GM18868 (cell line): ENCODE results near the gene RBMS1.
"Not testable (repeated sequence)": the region's sequence is repeated elsewhere in the genome, so short reads cannot be mapped to it uniquely, and the experiment has no call there.

Experiments used
- ATAC-seq: cut with Tn5 transposase; IDR thresholded peaks from one replicate; pipeline ENCODE4 v1.9.1; 2021; ENCODE audit warnings: mild to moderate bottlenecking, moderate library complexity; ENCODE audit not compliant: unreplicated experiment

RBMS1 gene

DNA sequence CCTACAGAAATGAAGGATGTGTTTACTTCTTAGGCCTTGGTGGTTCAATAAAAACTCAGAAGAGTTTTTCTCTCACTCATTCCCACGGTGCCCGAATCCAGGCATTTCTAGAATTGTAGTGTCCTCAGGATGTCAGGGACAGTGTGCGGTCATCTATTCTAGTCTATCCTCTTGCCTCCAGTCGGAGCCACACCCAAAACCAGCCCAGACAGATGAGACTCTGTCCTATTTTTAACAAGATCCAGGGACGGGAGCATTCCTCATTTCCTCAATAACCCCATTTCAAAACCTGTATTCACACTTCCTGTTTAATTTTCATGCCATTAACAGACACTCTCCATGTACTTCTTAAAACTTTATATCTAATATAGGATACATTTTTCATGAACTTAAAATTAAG lies 11.6 kb upstream of the RBMS1 start:
- ATAC-seq = no peak

DNA sequence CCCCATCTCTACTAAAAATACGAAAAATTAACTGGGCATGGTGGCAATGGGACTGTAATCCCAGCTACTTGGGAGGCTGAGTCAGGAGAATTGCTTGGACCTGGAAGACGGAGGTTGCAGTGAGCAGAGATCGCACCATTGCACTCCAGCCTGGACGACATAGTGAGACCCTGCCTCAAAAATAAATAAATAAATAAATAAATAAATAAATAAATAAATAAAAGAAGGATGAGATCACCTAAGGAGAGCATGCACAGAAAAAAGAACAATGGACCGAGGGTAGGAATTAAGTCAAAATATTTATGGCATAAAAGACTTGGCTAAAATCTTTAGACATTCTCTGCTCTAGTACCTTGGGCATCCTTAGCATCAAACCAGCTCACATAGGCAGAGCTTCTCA lies 8.9 kb upstream of the RBMS1 start:
- ATAC-seq = no peak

DNA sequence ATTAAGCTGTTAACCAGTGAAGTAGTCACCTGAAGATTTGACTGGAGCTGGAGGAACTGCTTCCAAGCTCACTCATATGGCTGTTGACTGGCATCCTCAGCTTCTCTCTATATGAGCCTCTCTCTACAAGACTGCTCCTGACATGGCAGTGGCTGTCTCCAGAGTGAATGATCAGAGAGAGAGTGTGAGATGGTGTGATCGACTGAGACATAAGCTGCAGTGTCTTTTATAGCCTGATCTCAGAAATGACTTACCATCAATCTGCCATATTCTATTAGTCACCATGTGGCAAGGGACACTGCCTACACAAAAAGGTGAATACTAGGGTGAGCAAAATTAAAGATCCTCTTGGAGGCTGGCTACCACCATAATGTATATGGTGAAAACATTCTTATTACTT lies 7.8 kb upstream of the RBMS1 start:
- no peak for ATAC-seq

DNA sequence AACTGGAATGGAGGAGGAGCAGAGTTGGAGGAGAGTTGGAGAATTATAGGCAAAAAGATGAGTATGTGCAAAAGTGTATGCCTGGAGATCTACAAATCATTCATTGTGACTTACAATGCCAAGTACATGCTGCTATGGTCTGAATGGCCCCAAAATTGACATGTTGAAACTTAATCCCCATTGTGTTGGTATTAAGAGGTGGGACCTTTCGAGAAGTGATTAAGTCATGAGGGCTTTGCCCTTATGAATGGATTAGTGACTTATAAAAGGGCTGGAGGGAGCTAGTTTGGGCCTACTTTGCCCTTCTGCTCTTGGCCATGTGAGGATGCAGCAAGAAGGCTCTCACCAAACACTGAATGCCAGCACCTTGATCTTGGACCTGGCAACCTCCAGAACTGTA lies 6.3 kb upstream of the RBMS1 start:
- ATAC-seq = no peak

DNA sequence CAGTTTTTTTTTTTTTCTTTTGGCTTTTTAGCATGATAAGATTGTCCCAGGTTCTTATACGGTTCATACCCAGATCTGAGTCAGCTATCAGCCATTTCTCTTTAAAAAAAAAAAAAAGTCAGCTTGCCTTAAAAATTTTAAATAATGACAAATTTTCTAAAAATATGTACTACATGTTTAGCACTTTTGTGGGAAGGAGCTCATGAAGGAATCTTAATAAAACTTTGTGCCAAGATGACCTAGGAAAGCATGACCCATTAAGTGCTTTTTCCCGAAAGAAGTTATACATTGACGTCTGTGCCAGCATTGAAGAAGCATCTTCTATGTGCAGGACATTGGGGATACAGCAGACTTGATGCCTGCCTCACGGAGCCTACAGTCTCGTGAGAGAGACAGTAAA lies 4.5 kb upstream of the RBMS1 start:
- no peak for ATAC-seq

DNA sequence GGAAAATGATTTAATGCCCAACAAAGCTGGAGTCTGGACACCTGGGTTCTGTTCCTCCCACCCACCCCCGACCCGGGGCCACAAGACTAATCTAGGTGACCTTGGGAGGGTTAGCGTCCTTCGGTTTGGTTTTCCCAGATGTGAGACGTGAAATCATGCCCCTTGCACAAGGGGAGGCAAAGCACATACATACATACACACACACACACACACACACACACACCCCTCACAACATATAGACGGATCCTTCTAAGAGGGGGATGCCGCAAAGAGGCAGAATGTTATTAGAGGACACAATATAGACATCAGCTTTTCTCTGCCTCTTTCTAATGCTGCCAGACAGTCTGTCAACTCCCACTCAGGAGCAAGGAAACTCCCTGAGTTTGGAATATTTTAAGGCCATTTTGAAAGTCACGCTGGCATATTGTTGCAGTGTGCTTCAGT lies 616 bp upstream of the RBMS1 start:
- ATAC-seq = no peak

DNA sequence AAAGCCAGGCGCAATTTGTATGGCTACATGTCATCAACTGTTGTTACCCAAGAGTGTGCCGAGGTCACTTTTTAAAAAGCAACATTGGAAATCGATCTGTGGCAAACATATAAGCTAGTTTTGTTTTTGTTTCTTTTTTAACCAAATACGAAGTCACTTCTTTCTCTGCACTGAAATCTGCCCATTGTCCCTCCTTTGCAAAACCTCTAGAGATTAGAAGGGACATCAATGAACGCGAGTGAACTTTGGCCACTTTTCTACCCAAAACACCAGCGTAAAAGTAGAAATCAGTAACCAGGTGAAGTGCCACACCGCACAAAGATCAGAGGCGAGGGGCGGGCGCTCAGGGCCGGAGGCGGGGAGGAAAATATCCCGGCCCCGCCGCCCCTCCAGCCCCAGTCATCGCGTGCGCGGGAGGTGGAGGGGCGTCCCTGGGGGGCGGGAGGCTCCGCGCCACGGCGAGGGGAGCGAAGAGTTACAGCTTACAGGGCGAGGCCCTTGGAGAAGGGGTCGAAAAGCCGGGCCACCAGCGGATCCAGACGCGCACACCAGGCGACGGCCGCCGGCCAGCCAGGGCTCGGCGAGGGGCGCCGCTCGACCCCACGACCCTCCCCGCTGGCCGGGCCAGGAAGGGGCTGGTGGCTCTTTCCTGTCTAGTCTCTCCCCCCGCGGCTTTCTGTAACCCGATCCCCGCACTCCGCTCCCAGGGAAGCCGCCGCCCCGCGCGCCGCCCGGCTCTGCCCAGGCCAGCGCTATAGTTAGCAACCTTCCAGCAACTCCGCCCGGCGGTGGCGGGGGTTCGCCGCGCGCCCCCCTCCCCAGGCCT lies 993 bp downstream of the RBMS1 start:
- ATAC-seq = no peak

DNA sequence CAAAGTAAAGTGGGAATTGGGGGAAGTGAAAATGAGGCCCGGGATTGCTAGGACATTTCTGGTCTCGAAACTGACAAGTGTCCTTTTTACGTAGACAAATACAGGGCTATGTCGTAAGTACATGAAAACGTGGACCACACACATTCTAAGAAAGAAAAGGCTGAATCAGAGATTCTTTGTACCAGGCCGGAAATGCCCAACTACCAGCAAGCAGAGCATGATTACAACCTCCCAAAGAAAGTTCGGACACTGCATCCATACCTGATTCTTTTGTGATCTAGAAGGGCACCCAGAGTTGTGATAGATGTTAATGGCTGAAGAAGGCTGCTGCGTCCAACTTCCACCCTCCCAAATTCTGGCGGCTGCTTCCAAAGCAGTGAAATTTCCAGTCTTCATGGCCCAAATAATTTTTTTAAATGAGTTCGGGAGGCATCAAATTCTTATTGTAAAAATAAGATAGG lies 1.7 kb downstream of the RBMS1 start:
- no peak for ATAC-seq

DNA sequence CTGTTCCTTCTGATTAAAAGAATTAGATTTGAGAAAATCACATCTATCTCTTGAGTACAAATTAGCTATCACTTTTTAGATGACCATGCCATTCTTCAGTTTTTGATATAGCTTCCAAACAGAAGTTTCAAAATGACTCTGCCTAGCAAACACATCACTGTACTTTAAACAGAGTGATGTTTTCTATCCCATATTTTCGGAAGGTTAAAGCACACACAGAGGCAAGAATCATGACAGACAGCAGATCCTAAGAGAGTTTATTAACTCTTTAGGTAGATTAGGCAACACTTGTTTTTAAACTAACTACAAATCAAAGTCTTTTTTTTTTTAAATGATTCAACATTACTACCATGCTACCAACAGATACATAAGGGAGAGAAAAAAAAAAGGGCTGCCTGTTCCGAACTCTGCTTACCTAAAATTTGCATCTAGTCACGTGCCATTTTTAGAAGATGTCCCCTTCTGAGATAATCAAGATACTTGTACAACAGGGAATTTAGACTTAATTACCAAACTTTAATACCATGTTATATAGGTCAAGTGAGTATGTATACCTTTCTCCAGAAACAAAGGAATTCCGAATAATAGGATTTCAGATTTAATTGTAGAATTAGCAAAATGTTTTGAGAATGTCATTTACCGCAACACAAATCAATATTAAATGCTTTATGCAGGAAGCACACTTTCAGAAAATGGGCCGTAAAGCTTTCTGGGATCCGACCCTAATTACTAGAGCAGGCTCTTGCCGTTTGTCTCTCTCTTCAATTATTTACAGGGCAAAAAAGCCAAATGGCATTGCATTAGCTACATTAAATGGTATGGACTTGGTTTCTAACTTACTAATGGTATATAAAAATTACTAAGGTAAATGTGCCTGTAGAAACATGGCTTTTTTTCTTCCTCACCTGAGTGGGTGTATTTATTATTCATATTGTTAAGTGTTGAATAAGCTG lies 2.6 kb downstream of the RBMS1 start:
- ATAC-seq = no peak

DNA sequence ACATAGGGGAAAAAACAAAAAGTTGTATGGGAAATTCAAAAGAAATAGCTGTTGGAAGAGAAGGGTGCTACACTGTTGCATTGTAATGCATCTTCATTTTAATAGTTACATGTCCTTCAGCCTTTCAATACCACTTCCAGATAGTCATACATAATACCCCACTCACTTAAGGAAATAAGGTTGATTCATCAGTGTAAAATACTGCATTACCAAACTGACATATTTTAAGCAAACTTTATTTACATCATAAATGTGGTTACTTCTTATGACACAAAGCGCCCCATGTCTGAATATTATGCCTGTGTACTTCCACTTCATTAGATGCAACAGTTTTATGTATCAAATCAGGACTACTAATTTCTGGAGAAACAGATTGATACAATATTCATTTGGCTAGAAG lies 4.5 kb downstream of the RBMS1 start:
- no peak for ATAC-seq

DNA sequence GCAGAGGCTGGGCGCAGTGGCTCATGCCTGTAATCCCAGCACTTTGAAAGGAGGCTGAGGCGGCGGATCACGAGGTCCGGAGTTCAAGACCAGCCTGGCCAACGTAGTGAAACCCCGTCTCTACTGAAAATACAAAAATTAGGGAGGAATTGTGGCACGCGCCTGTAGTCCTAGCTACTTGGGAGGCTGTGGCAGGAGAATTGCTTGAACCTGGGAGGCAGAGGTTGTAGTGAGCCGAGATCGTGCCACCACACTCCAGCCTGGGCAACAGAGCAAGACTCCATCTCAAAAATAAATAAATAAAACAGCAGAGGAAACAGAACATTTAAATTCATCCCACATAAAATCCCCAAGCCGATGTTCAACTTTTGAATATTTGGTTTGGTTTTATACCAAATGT lies 5.3 kb downstream of the RBMS1 start:
- not testable (repeated sequence) for ATAC-seq

DNA sequence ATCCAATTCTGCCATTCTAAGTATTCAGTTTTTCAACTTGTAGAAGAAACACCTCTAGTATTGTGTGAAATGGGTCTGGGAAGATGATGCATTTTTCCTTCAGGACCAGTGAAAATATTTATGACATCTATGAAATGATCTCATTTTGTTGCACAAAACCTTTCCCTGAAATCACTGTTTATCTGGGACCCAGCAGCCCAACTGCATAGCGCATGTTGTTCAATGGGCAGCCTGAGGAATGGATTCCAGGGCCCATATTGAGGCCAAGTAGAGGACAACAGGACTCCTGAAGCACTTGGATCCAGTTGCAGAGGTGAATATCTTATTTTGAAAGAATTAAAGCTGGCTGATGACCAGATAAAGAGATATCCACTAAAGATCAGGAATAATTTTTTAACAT lies 7.3 kb downstream of the RBMS1 start:
- no peak for ATAC-seq

DNA sequence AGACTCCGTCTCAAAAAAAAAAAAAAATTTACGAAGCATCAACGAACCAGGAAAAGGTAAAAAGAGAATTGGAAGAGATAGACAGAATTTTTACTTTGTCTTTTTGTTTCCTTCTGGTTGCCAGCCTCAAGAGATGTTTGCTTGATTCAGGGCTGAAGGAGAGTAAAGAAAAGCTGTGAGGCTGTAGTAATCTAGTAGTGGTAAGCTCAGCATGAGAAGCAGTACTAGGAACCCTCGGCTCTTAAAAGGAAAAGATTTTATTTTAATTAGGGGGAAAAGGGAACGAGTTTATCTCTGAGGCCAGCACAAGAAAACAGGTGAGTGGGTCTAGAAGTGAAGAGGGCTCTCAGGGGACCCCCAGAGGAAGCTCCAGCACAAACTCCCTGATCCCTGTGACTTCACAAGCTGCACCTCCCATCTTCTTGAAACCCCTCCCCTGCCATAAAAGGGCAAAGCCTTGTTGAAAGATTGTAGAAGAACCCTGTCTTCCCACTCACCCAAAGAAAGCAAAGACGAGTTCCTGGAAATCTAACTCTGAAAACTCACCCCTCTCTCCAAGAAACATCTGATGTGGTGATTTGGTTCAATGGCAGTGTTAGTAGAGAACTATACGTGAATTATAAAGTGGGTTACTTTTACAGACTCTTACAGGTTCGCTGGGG lies 8.6 kb downstream of the RBMS1 start:
- ATAC-seq = no peak

DNA sequence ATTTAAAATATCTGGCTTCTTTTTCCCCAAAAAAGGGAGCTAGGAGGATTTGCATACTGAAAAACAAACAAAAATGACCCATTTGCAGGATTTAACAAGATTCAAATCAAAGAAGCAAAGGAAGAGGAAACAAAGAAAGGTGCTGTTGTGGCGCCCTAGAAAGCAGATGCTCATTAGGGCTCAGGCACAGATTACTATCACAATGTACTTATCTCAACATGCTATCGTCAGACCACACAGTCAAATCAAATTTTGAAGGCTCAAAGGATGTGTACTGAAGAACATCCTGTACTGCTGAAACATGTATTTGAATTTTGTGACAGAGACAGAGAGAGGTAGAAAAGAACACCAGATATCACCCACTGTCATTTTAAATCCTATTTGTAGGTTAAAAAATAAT lies 10.9 kb downstream of the RBMS1 start:
- ATAC-seq = no peak

DNA sequence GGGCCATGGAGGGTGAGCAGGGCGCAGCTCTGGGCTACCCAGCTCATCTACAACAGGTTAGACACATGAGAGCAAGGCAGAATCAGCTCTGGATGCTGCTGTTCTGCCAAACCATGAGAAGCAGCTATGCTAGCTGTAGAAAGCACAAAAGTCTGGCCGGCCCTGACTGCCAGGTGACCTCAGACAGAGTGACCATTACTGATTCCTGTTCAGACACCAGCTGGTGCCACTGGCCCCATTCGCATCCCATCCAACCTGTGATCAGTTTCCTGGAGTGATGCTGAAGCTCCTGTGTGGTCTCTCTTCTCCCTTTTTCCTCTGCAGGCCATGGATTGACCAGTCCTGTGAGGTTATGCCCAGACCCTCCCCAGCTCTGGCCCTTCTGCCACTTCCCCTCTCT lies 14.3 kb downstream of the RBMS1 start:
- no peak for ATAC-seq

DNA sequence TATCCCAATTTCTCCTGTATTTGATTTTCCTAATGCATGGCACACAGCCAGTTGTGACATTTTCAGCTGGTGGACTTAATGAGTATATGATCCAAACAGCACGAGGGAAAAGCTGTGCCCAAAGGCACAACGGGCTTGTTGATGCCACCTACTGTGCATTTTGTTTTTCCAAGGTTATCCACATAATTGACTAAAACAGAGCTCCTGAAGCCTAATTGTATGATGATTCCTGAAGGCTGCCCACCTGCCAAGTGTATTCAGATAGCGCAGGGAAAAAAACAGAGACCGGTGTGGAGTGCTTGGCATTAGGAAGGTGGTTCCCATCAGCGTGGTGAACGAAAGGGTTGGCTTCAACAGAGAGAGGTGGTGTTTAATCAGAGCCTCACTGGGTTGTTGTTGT lies 14.9 kb downstream of the RBMS1 start:
- no peak for ATAC-seq

DNA sequence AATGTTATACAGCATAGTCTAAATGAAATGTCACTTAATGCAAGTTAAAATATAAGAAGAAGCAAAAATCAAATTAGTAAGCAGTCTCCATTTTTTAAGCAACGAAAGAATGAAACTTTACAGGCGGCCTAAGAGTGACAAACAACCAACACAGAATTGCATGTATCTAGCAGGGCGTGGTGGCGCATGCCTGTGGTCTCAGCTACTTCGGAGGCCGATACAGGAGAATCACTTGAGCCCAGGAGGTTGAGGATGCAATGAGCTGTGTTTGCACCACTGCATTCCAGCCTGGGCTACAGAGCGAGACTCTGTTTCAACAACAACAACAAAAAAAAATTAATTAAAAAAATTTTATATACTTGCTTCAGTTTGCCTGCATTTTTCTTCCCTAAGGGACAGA lies 16.6 kb downstream of the RBMS1 start:
- no peak for ATAC-seq

DNA sequence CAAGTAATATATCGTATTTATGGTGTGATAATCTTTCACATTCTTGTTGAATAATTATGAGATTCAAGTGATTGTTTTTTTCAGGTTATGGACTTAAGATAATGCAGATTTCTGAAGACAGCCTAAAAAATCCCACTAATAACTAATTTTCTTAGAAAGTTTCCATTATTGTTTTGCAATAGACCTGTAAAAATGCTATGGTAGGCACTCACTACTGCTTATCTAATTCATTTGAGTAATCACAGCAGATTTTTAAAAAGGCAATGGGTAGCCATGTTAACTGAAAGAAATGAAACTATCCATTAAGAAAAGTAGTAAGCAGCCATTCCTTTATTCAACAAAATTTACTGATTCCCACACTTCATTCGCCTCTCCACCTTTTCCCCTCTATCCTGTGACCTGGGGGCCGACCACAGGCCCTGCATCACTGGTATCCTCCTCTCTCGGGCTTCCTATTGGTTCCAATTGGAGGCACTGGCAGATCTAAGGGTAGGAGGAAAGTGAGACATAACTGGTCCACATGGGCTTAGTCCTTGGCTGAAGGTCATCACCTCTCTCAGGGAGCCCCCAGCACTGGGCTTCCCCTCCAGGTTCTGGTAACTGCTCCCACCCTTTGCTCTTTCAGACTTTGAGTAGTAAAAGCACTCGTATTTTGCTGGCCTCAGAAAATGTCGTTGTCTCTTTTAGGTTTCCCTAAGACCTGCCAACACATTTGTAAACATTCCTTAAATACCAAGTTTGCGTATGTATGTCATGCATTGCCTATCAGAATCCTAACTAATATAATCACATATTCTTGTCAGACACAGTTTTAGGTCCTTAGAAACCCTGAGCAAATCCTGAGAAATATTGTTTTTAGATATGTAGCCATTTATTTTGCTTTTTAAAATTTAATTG lies 18.5 kb downstream of the RBMS1 start:
- ATAC-seq = no peak

DNA sequence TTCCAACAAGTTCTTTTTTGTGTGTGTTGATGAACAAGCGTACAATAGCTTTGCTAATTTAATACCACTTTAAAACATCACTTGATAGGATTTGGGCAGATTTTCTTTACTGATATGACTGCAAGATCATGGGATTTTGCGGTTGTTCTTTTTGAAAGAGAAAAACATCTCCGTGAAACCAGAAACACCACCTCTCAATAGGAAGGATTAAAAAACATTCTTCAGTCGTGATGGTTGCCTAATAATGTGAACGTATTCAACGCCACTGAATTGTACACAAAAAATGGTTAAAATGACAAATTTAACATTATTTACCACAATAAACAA lies 19.3 kb downstream of the RBMS1 start:
- ATAC-seq = no peak

DNA sequence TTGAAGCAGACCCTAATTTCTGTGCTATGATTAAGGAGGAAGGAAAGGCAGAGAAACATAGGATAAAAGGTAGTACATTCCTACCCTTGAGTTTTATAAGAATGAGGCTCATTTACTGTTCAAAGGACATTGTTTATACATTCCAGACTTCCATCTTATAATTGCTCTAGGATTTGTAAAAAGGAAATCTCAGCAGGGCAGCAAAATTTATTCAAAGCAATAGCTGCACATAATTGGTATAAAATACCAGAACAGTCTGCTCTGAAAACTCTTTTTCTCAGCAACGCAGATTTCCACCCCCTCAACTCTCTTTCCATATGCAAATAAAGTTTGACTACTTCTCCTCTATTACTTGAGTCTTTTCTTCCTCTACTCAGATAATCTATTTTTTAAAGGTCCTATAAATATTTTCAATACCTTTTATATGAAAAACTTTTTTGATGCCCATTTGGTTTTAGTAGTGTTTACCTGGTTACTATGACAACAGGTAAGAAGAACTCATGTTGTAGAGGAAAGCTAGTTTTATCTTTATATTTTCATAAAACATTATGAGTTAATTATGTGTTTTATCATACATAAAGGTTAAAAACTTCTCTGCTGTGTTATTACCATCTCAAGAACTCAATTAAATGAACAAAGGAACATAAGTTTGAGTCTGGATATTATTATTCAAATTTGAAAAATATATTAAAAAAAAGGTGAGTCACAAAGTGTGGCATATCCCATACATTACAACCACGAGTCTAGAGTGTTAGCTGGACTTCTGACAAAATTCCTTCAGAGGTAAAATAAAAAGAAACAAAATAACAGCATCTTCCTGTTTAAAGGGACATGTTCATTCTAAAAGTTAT lies 19.9 kb downstream of the RBMS1 start:
- no peak for ATAC-seq
